GM12891 (cell line): ENCODE data around the gene SMAD7. TPM values are rescaled to one million over a fixed set of nuclear protein-coding genes. Genes with fewer than 3 reads are reported as not detected.

Experiments
- DNase-seq: peaks from one replicate; pipeline ENCODE4 v3.0.0; 2011; ENCODE audit warnings: low spot score; ENCODE audit not compliant: insufficient read length
- FAIRE-seq: peaks from 2 replicates; lab custom pipeline; 2011; peaks lifted over from hg19 to GRCh38; lab: Jason Lieb, UNC
- PAX5 ChIP-seq: IDR thresholded peaks from 2 replicates; pipeline ENCODE4 v1.6.1; 2011; ENCODE audit warnings: low read length, moderate library complexity, mild to moderate bottlenecking; ENCODE audit not compliant: insufficient read depth, severe bottlenecking
- POLR2A ChIP-seq: IDR thresholded peaks from 2 replicates; pipeline ENCODE4 v1.6.1; 2011; ENCODE audit warnings: low read depth, low read length, control low read depth
- POLR2AphosphoS5 ChIP-seq: IDR thresholded peaks from 2 replicates; pipeline ENCODE4 v1.6.1; 2011; ENCODE audit warnings: low read depth, low read length, control low read depth
- POU2F2 ChIP-seq: IDR thresholded peaks from 2 replicates; pipeline ENCODE4 v1.6.1; 2011; ENCODE audit warnings: low read depth, mild to moderate bottlenecking, control low read depth, low read length, moderate library complexity
- SPI1 ChIP-seq: IDR thresholded peaks from 2 replicates; pipeline ENCODE4 v1.6.1; 2011; ENCODE audit warnings: low read depth, low read length, control low read depth
- TAF1 ChIP-seq: IDR thresholded peaks from 2 replicates; pipeline ENCODE4 v1.6.1; 2011; ENCODE audit warnings: low read depth, low read length, control low read depth
- polyA plus RNA-seq: library from polyadenylated mRNA; unstranded; fragments of >200 nt; gene quantifications from one replicate; pipeline ENCODE4 v1.2.1, GENCODE V29; 2012; ENCODE audit warnings: low read depth, missing spikeins, inconsistent platforms; ENCODE audit not compliant: missing spikeins

Gene SMAD7
- 4.7 TPM for polyA plus RNA-seq

GRCh38 chr18:48950536-48951447 lies at the start of gene SMAD7:
Gene SMAD7 (minus strand): TSS chr18:48950965. CDS start chr18:48950424, 541 bp downstream.
- FAIRE-seq (no peak), DNase-seq (no peak)
- TF ChIP-seq POU2F2 = peak; percentile 74; the same call in 1 of the 2 replicates
- no peak for TF ChIP-seq PAX5

- no peak for TF ChIP-seq POLR2A
- no peak for TF ChIP-seq POU2F2
- no peak for TF ChIP-seq TAF1
- TF ChIP-seq POLR2AphosphoS5 = no peak
- no peak for TF ChIP-seq PAX5
- TF ChIP-seq SPI1 = no peak
- DNase-seq (no peak), FAIRE-seq (no peak)
Measured at GRCh38 chr18:48999569-48999968, 48.8 kb upstream of the SMAD7 start.

GRCh38 chr18:48997985-48998831 lies 47.4 kb upstream of the SMAD7 start:
- TF ChIP-seq TAF1 = no peak
- no peak for TF ChIP-seq SPI1
- TF ChIP-seq PAX5 = no peak
- no peak for TF ChIP-seq POU2F2
- TF ChIP-seq POLR2A = no peak
- no peak for TF ChIP-seq POLR2AphosphoS5
- FAIRE-seq = peak; percentile 26
- DNase-seq = no peak

- no peak for FAIRE-seq
- TF ChIP-seq POLR2AphosphoS5 = no peak
- no peak for TF ChIP-seq SPI1
- no peak for TF ChIP-seq POU2F2
- TF ChIP-seq PAX5 = no peak
- TF ChIP-seq POLR2A = no peak
- no peak for TF ChIP-seq TAF1
- no peak for DNase-seq
Measured at GRCh38 chr18:48997681-48997984, 46.9 kb upstream of the SMAD7 start.

GRCh38 chr18:48996901-48997463 lies 46.2 kb upstream of the SMAD7 start:
- no peak for DNase-seq
- no peak for FAIRE-seq
- TF ChIP-seq PAX5 = no peak
- TF ChIP-seq TAF1 = no peak
- no peak for TF ChIP-seq SPI1
- TF ChIP-seq POLR2AphosphoS5 = no peak
- no peak for TF ChIP-seq POU2F2
- TF ChIP-seq POLR2A = no peak

GRCh38 chr18:48996041-48996440 lies 45.3 kb upstream of the SMAD7 start:
- FAIRE-seq (no peak), DNase-seq (no peak)
- TF ChIP-seq TAF1 (no peak), POU2F2 (no peak), SPI1 (no peak), POLR2A (no peak), PAX5 (no peak), POLR2AphosphoS5 (no peak)

GRCh38 chr18:48994926-48995835 lies 44.4 kb upstream of the SMAD7 start:
- no peak for FAIRE-seq
- TF ChIP-seq PAX5 = no peak
- TF ChIP-seq TAF1 = no peak
- TF ChIP-seq POU2F2 = no peak
- no peak for TF ChIP-seq POLR2AphosphoS5
- no peak for TF ChIP-seq SPI1
- TF ChIP-seq POLR2A = no peak
- no peak for DNase-seq

- no peak for FAIRE-seq
- DNase-seq = no peak
- TF ChIP-seq TAF1 (no peak), POLR2AphosphoS5 (no peak), PAX5 (no peak), POU2F2 (no peak), POLR2A (no peak), SPI1 (no peak)
Measured at GRCh38 chr18:48994044-48994651, 43.4 kb upstream of the SMAD7 start.
